GM19238 (cell line): ENCODE results near the gene LRP1B.

Experiments
- DNase-seq: peaks from one replicate; pipeline ENCODE4 v3.0.0; 2011; ENCODE audit warnings: low spot score; ENCODE audit not compliant: insufficient read length

The LRP1B gene

GRCh38 chr2:140855471-140855870 is 1275.3 kb downstream of the LRP1B start:
- no peak for DNase-seq

- DNase-seq = no peak
Measured at GRCh38 chr2:140851258-140851981, 1279.4 kb downstream of the LRP1B start.

- DNase-seq = no peak
Measured at GRCh38 chr2:140843186-140843585, 1287.6 kb downstream of the LRP1B start.

GRCh38 chr2:140842110-140842509 is 1288.7 kb downstream of the LRP1B start:
- no peak for DNase-seq

GRCh38 chr2:140841141-140841540 is 1289.7 kb downstream of the LRP1B start:
- DNase-seq = no peak

GRCh38 chr2:140836826-140837225 is 1294.0 kb downstream of the LRP1B start:
- no peak for DNase-seq

GRCh38 chr2:140835079-140835478 is 1295.7 kb downstream of the LRP1B start:
- no peak for DNase-seq

GRCh38 chr2:140814141-140814540 is 1316.7 kb downstream of the LRP1B start:
- DNase-seq = no peak

- DNase-seq = no peak
Measured at GRCh38 chr2:140808820-140809219, 1322.0 kb downstream of the LRP1B start.

- no peak for DNase-seq
Measured at GRCh38 chr2:140808211-140808610, 1322.6 kb downstream of the LRP1B start.

GRCh38 chr2:140804700-140805260 is 1326.0 kb downstream of the LRP1B start:
- no peak for DNase-seq

- no peak for DNase-seq
Measured at GRCh38 chr2:140801311-140801710, 1329.5 kb downstream of the LRP1B start.

GRCh38 chr2:140797718-140798117 is 1333.1 kb downstream of the LRP1B start:
- DNase-seq = no peak

GRCh38 chr2:140791802-140792201 is 1339.0 kb downstream of the LRP1B start:
- DNase-seq = no peak

GRCh38 chr2:140786585-140786984 is 1344.2 kb downstream of the LRP1B start:
- DNase-seq = no peak

- no peak for DNase-seq
Measured at GRCh38 chr2:140775411-140775810, 1355.4 kb downstream of the LRP1B start.

- DNase-seq = no peak
Measured at GRCh38 chr2:140770645-140771044, 1360.2 kb downstream of the LRP1B start.

- no peak for DNase-seq
Measured at GRCh38 chr2:140761807-140762206, 1369.0 kb downstream of the LRP1B start.

GRCh38 chr2:140759426-140760156 is 1371.2 kb downstream of the LRP1B start:
- DNase-seq = no peak

GRCh38 chr2:140747665-140748064 is 1383.2 kb downstream of the LRP1B start:
- no peak for DNase-seq

- DNase-seq = no peak
Measured at GRCh38 chr2:140747090-140747489, 1383.7 kb downstream of the LRP1B start.

GRCh38 chr2:140744379-140744778 is 1386.4 kb downstream of the LRP1B start:
- DNase-seq = no peak

GRCh38 chr2:140737006-140737405 is 1393.8 kb downstream of the LRP1B start:
- no peak for DNase-seq
